ENCODE data around the gene TOPBP1. TPM values are rescaled to one million over a fixed set of nuclear protein-coding genes. Genes with fewer than 3 reads are reported as not detected.
"Not testable (repeated sequence)": the region's sequence is repeated elsewhere in the genome, so short reads cannot be mapped to it uniquely, and the experiment has no call there.

TOPBP1 gene
- total RNA-seq, 2 experiments from 2014 or later: 96.1 to 98.7 TPM

DNA sequence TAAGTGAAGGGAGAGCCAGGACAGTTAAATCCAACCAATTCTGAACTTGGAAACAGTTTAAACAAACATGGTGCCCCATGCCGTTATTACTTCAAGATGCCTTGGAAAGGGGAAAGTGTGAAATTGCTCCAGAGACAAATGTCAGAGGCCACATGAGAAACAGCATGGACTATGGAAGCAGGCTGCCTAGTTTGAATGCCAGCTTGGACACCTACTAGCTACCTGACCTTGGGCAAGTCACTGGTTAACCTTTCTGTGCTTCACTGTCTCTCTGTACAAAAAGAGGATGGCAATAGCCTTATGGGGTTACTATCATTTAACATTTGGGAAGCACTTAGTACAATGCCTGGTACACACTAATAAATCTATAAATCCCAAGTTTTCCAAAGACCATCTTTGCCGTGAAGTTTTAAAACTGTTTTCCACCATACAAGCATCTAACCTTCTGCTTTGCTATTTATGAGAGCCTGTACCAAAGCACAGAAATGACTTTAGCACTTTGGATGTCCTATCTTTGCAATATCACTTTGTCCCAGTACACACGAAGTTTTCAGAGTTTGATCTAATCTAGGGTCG lies 8.3 kb upstream of the TOPBP1 start:
- H3K4me1 Mint-ChIP-seq (ENCODE audit: low read depth): no peaks in the 10 kb centered on the region
- H3K36me3 Mint-ChIP-seq (ENCODE audit: low read depth): no peaks in the 10 kb centered on the region
- H3K9me3 Mint-ChIP-seq (ENCODE audit: insufficient read depth): no peaks in the 10 kb centered on the region
- no peak overlapping the region for H3K4me3 Mint-ChIP-seq
- CTCF ChIA-PET: no interaction called here
- DNase-seq (no peak), ATAC-seq (no peak)
- peaks cover 29% of the 10 kb centered on the region for H3K27me3 Mint-ChIP-seq (ENCODE audit: low read depth)
- H3K27ac Mint-ChIP-seq: no peak overlapping the region
- POLR2A ChIA-PET: no interaction called here

DNA sequence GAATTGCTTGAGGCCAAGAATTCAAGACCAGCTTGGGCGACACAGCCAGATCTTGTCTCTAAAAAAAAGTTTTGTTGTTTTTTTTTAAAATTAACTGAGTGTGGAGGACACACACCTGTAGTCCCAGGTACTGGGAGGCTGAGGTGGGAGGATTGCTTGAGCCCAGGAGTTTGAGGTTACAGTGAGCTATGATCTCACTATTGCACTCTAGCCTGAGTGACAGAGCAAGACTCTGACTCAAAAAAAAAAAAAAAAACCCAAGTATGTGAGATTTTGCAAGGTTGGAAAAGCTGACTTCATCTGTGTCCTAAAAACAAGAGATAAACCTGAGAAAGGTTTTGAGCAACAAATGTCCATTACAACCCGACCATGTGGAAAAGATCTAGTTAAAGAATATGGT lies 5.4 kb upstream of the TOPBP1 start:
- ChIA-PET CTCF (no interaction called here), POLR2A (no interaction called here)
- peaks cover 6% of the 10 kb centered on the region for H3K36me3 Mint-ChIP-seq (ENCODE audit: low read depth)
- peaks cover 7% of the 10 kb centered on the region for H3K27me3 Mint-ChIP-seq (ENCODE audit: low read depth)
- ATAC-seq: no peak
- peaks cover 17% of the 10 kb centered on the region for H3K4me1 Mint-ChIP-seq (ENCODE audit: low read depth)
- H3K27ac Mint-ChIP-seq: no peak overlapping the region
- H3K9me3 Mint-ChIP-seq (ENCODE audit: insufficient read depth): no peaks in the 10 kb centered on the region
- no peak for DNase-seq
- H3K4me3 Mint-ChIP-seq: no peak overlapping the region

DNA sequence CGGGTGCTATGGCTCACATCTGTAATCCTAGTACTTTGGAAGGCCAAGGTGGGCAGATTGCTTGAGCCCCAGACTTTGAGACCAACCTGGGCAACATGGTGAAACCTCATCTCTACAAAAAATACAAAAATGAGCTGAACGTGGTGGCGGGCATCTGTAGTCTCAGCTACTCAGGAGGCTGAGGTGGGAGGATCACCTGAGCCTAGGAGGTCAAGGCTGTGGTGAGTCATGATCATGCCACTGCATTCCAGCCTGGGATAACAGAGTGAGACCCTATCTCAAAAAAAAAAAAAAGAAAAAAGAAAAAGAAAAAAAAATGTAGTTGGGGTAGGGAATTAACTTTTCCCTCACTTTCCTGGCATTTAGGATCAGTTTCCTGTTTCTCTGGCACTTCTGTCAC lies 3.4 kb upstream of the TOPBP1 start:
- peaks cover 20% of the 10 kb centered on the region for H3K4me1 Mint-ChIP-seq (ENCODE audit: low read depth)
- H3K36me3 Mint-ChIP-seq (ENCODE audit: low read depth): peaks cover 11% of the 10 kb centered on the region
- H3K27ac Mint-ChIP-seq; POLR2A ChIA-PET; DNase-seq; H3K4me3 Mint-ChIP-seq; H3K9me3 Mint-ChIP-seq (ENCODE audit: insufficient read depth); ATAC-seq; H3K27me3 Mint-ChIP-seq (ENCODE audit: low read depth): not testable (repeated sequence)
- CTCF ChIA-PET: interaction anchor here (1.0 kb wide), 1 partner anchor 9 kb away, joined by 3 read pairs; no protein-coding TSS in a partner anchor

DNA sequence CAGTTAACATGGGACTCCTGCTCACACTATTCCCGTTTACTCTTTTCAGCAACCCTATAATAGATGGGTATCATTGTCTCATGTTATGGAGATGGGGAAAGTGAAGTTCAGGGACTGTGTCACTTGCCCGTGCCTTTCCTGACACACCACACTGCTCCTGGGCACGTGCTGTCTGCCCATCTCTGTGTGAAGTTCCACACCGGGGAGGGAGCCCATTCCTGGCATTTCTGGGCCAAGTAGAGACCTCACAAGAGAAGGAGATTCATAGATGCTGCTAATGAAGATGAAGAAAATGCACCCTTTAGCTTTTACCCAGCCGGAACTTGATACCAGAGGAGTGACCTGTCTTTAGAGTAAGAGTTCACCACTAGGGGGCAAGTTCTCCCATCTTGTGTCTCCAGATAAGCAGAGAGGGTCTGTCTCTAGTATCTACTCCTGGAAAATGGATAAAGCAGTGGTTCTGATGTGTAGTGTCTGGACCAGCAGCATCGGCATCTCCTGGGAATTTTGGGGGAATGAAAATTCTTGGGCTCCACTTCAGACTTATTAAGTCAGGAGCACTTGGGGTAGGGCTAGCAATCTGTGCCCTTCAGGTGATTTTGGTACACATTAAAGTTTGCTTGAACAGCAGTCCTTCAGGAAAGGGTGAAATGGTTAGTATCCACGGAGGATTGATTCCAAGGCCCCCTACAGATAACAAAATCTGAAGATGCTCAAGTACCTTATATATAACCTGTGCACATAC lies 2.0 kb upstream of the TOPBP1 start:
- Mint-ChIP-seq H3K36me3 (ENCODE audit: low read depth) (peaks cover 25% of the 10 kb centered on the region), H3K4me1 (ENCODE audit: low read depth) (peaks cover 33% of the 10 kb centered on the region), H3K27ac (peak overlapping the region; percentile 79), H3K27me3 (ENCODE audit: low read depth) (no peaks in the 10 kb centered on the region), H3K9me3 (ENCODE audit: insufficient read depth) (no peaks in the 10 kb centered on the region), H3K4me3 (peak overlapping the region; percentile 57)
- CTCF ChIA-PET: interaction anchor here (0.6 to 1.5 kb wide), 12 partner anchors 10 to 214 kb away, joined by 3 to 5 read pairs (median 3); no protein-coding TSS in a partner anchor
- DNase-seq (peak; percentile 63), ATAC-seq (peak; percentile 59)
- POLR2A ChIA-PET: no interaction called here

DNA sequence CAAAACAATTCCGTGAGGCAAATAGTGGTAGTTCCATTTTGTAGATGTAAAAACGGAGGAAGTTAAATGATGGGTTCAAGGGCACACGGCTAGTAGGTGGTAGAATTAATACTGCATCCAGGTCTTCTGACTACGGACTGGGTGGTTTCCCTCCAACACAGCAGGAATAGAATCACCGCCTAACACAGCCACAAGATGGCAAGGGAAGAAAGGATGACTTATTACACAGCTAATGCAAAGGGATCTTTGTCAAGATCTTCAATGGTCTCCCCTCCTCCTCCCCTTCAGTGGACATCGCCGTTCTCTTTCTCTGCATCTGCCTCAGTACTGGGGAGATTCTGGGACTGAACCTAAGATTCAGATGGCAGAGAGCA lies 524 bp upstream of the TOPBP1 start:
- peak; percentile 40 for DNase-seq
- peak; percentile 54 for ATAC-seq
- Mint-ChIP-seq H3K36me3 (ENCODE audit: low read depth) (peaks cover 35% of the 10 kb centered on the region), H3K27ac (peak overlapping the region; percentile 99), H3K27me3 (ENCODE audit: low read depth) (no peaks in the 10 kb centered on the region), H3K4me3 (peak overlapping the region; percentile 98), H3K9me3 (ENCODE audit: insufficient read depth) (no peaks in the 10 kb centered on the region), H3K4me1 (ENCODE audit: low read depth) (peaks cover 36% of the 10 kb centered on the region)
- CTCF ChIA-PET: interaction anchor here (1.5 to 1.9 kb wide), 2 partner anchors 86 to 156 kb away, joined by 3 to 5 read pairs; no protein-coding TSS in a partner anchor
- POLR2A ChIA-PET: interaction anchor here (0.6 to 2.0 kb wide), 8 partner anchors 12 to 214 kb away, joined by 3 to 13 read pairs (median 4); partner anchors contain the start of gene CDV3

DNA sequence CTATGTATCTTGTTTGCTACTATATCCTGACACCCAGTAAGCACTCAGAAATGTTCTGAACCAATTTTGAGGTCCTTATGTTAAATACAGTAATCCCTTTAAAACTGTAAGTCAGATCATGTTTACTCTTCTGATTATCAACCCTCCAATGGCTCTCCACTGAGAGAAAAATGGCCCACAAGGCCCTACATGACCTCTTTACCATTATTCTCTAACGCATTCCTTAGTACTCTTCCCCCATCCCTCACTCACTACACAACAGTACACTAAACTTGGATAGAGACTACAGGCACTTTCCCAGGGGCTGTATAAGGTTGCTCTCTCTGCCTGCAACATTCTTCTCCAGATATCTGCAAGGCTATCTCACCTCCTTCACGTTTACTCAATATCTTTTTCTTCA lies 1.9 kb downstream of the TOPBP1 start:
- Mint-ChIP-seq H3K4me3 (peak overlapping the region; percentile 98), H3K27me3 (ENCODE audit: low read depth) (no peaks in the 10 kb centered on the region), H3K36me3 (ENCODE audit: low read depth) (peaks cover 50% of the 10 kb centered on the region), H3K27ac (peak overlapping the region; percentile 73), H3K9me3 (ENCODE audit: insufficient read depth) (no peaks in the 10 kb centered on the region), H3K4me1 (ENCODE audit: low read depth) (peaks cover 41% of the 10 kb centered on the region)
- DNase-seq (no peak), ATAC-seq (no peak)
- CTCF ChIA-PET: no interaction called here
- POLR2A ChIA-PET: no interaction called here

DNA sequence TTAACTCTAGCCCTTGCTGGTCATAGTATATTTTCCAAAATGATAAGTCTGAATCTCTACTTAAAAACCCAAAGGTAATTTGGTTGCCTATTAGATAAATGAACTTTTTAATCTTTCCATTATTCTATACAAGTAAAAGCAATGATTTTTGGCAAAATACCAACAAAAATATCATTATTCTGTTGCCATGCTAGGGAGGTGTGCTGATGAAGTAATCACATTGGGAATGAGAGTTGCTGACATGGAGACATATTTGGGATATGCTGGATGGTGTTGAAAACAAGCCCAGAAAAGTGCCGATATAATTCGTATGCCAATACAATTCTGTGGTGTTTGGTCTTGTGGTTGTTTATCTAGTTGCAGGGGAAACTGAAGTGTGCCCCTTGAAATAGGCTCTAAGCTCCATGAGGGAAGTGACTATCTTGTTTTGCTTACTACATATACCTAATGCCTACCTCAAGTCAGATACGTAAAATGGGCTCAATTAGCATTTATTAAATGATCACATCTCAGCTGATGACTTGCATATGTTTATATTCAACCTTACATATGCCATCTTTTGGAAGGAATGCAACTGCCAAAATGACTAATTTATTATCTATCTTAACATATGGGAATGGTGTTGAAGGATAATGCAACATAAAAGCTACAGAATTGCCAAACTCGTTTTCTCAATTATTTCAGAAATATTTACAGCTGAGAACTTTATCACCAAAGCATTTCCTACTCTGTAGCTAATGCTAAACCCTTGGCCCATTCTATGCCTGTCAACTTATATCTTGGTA lies 5.8 kb downstream of the TOPBP1 start:
- H3K36me3 Mint-ChIP-seq (ENCODE audit: low read depth): peaks cover 63% of the 10 kb centered on the region
- no peaks in the 10 kb centered on the region for H3K9me3 Mint-ChIP-seq (ENCODE audit: insufficient read depth)
- ATAC-seq: no peak
- H3K27me3 Mint-ChIP-seq (ENCODE audit: low read depth): no peaks in the 10 kb centered on the region
- ChIA-PET POLR2A (interaction anchor here (0.6 to 1.3 kb wide), 2 partner anchors 10 to 460 kb away, joined by 3 read pairs; no protein-coding TSS in a partner anchor), CTCF (interaction anchor here (1.2 to 1.3 kb wide), 2 partner anchors 9 to 11 kb away, joined by 3 read pairs; no protein-coding TSS in a partner anchor)
- H3K4me3 Mint-ChIP-seq: no peak overlapping the region
- peaks cover 24% of the 10 kb centered on the region for H3K4me1 Mint-ChIP-seq (ENCODE audit: low read depth)
- DNase-seq: no peak
- no peak overlapping the region for H3K27ac Mint-ChIP-seq

DNA sequence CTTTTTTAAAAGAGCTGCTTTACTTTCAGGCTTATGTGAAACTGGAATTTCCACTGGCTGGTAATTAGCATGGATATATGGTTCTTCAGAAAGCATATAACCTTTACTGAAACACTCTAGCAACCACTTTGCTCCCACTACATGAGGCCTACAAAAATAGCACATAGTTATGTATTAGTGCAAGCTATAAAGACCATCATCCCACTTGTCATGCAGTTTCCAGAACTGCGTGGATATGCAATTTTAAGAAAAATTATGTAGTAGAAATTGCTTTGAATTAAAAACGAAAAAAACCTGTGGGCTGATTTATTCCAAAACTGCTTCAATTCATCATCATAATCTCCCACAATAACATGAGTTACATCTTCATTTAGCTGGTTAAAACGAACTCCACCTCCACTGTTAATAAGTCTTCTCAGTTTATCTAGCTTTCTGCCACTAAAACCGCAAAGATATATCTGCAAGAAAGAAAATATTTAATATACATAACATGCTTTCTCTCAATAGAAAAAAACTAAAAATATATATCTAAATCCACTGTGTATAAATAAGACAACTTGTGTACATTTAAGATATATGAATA lies 12.2 kb downstream of the TOPBP1 start:
- DNase-seq (no peak), ATAC-seq (no peak)
- Mint-ChIP-seq H3K36me3 (ENCODE audit: low read depth) (peaks cover 59% of the 10 kb centered on the region), H3K9me3 (ENCODE audit: insufficient read depth) (no peaks in the 10 kb centered on the region), H3K4me3 (no peak overlapping the region), H3K27ac (no peak overlapping the region), H3K4me1 (ENCODE audit: low read depth) (peaks cover 8% of the 10 kb centered on the region), H3K27me3 (ENCODE audit: low read depth) (no peaks in the 10 kb centered on the region)
- POLR2A ChIA-PET: interaction anchor here (2.4 kb wide), 1 partner anchor 12 kb away, joined by 6 read pairs; the partner anchor contains the start of gene TOPBP1
- CTCF ChIA-PET: interaction anchor here (0.7 to 1.0 kb wide), 3 partner anchors 14 to 277 kb away, joined by 3 to 4 read pairs (median 3); no protein-coding TSS in a partner anchor

DNA sequence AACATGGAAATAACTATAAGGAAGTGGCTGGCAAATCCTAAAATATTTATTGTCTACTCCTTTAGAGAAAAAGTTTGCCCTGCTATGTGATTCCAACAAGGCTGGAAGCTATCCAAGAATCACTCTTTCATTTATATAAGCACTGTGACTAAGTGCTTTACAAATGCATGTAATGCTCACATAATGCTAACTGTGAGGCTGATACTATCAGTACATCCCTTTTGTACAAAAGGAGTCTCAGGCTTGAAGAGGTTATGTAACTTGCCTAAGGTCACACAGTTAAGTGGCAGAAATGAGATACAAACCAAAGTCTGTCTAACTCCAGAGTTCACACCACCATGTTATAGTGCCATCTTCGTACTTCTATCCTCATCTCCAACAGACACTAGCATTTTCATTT lies 17.0 kb downstream of the TOPBP1 start:
- ATAC-seq (no peak), DNase-seq (no peak)
- Mint-ChIP-seq H3K4me3 (no peak overlapping the region), H3K27ac (no peak overlapping the region), H3K36me3 (ENCODE audit: low read depth) (peaks cover 74% of the 10 kb centered on the region), H3K4me1 (ENCODE audit: low read depth) (peaks cover 8% of the 10 kb centered on the region), H3K27me3 (ENCODE audit: low read depth) (no peaks in the 10 kb centered on the region), H3K9me3 (ENCODE audit: insufficient read depth) (no peaks in the 10 kb centered on the region)
- ChIA-PET POLR2A (no interaction called here), CTCF (interaction anchor here (0.6 kb wide), 1 partner anchor 11 kb away, joined by 3 read pairs; no protein-coding TSS in a partner anchor)

DNA sequence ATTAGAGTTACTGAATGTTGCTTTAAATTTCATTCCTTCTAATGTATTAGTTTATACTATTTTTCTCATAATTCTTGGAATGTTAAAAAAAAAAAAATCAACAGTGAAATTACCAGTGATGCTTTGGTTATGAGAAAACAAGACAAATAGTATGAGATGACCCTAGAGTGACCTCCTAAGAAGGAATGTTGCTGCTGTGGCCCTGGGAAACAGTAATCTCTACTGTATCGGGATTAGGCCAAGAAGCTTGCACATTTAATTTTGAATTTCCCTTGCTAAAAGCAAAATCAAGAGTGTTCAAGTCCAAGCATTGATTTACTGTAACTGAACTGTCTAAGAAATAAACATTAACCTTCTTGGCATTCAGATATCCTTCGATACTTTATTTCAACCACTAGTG lies 18.1 kb downstream of the TOPBP1 start:
- no peak for DNase-seq
- ChIA-PET POLR2A (no interaction called here), CTCF (no interaction called here)
- no peak for ATAC-seq
- H3K4me1 Mint-ChIP-seq (ENCODE audit: low read depth): peaks cover 8% of the 10 kb centered on the region
- no peak overlapping the region for H3K4me3 Mint-ChIP-seq
- H3K27ac Mint-ChIP-seq: no peak overlapping the region
- no peaks in the 10 kb centered on the region for H3K27me3 Mint-ChIP-seq (ENCODE audit: low read depth)
- peaks cover 78% of the 10 kb centered on the region for H3K36me3 Mint-ChIP-seq (ENCODE audit: low read depth)
- no peaks in the 10 kb centered on the region for H3K9me3 Mint-ChIP-seq (ENCODE audit: insufficient read depth)

DNA sequence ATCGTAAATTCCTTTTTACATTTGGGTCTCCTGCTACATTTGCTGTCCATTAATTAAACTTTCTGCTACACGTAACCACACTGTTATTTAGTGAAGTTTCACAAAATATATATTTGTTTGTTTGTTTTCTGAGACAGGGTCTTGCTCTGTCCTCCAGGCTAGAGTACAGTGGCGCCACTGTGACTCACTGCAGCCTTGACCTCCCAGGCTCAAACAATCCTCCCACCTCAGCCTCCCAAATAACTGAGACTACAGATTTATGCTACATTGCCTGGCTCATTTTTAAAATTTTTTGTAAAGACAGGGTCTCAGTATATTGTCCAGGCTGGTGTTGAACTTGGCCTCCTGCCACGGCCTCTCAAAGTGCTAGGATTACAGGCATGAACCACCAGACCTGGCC lies 20.5 kb downstream of the TOPBP1 start:
- Mint-ChIP-seq H3K27ac (no peak overlapping the region), H3K4me3 (no peak overlapping the region), H3K9me3 (ENCODE audit: insufficient read depth) (no peaks in the 10 kb centered on the region), H3K27me3 (ENCODE audit: low read depth) (no peaks in the 10 kb centered on the region), H3K4me1 (ENCODE audit: low read depth) (peaks cover 2% of the 10 kb centered on the region), H3K36me3 (ENCODE audit: low read depth) (peaks cover 78% of the 10 kb centered on the region)
- no peak for ATAC-seq
- ChIA-PET CTCF (no interaction called here), POLR2A (interaction anchor here (0.6 kb wide), 1 partner anchor 108 kb away, joined by 4 read pairs; no protein-coding TSS in a partner anchor)
- no peak for DNase-seq
